GM23338 (cell line): ENCODE results near the gene TMEM144. TPM values are rescaled to one million over a fixed set of nuclear protein-coding genes. Genes with fewer than 3 reads are reported as not detected.

Experiments used
- ATAC-seq: fragments of 200-7000 bp; cut with Tn5 transposase; 3 replicates; pipeline ENCODE4 v1.9.1; 2020
- DNase-seq: peaks from one replicate; pipeline ENCODE4 v3.0.0-alpha.2; 2015; ENCODE audit warnings: low spot score
- H2AFZ ChIP-seq: fragments of 200-600 bp; sonication (generic); 2 replicates; pipeline ENCODE4 v1.8.0; 2016; ENCODE audit warnings: antibody characterized with exemption, mild to moderate bottlenecking, moderate library complexity
- H3F3A ChIP-seq: fragments of 200-600 bp; sonication (generic); replicated peaks from 2 replicates; pipeline ENCODE4 v1.8.0; 2017; ENCODE audit warnings: antibody characterized with exemption, mixed run types, low read depth
- H3K27ac ChIP-seq: fragments of 200-600 bp; sonication (generic); 2 replicates; pipeline ENCODE4 v1.6.1; 2016; ENCODE audit warnings: low read depth
- H3K27me3 ChIP-seq: fragments of 200-600 bp; sonication (generic); 2 replicates; pipeline ENCODE4 v1.8.0; 2016; ENCODE audit warnings: mild to moderate bottlenecking, mixed run types, moderate library complexity; ENCODE audit not compliant: insufficient read depth
- H3K36me3 ChIP-seq: fragments of 200-600 bp; sonication (generic); 2 replicates; pipeline ENCODE4 v1.8.0; 2016; ENCODE audit warnings: mild to moderate bottlenecking; ENCODE audit not compliant: insufficient read depth
- H3K4me1 ChIP-seq: fragments of 200-600 bp; sonication (generic); 2 replicates; pipeline ENCODE4 v1.8.0; 2016; ENCODE audit warnings: mild to moderate bottlenecking, moderate library complexity; ENCODE audit not compliant: insufficient read depth
- H3K4me2 ChIP-seq: fragments of 200-600 bp; sonication (generic); 2 replicates; pipeline ENCODE4 v1.7.1; 2017; ENCODE audit warnings: mixed run types
- H3K4me3 ChIP-seq: fragments of 200-600 bp; sonication (generic); 2 replicates; pipeline ENCODE4 v1.6.1; 2016; ENCODE audit warnings: mixed run types
- H3K79me2 ChIP-seq: fragments of 200-600 bp; sonication (generic); replicated peaks from 2 replicates; pipeline ENCODE4 v1.8.0; 2017; ENCODE audit warnings: mild to moderate bottlenecking; ENCODE audit not compliant: insufficient read depth
- H3K9me2 ChIP-seq: fragments of 200-600 bp; sonication (generic); 2 replicates; pipeline ENCODE4 v1.8.0; 2017; ENCODE audit not compliant: insufficient read depth
- H4K20me1 ChIP-seq: fragments of 200-600 bp; sonication (generic); replicated peaks from 2 replicates; pipeline ENCODE4 v1.8.0; 2017; ENCODE audit warnings: mild to moderate bottlenecking; ENCODE audit not compliant: insufficient read depth
- H3K27ac Mint-ChIP-seq: 2 replicates; pipeline ENCODE4 v1.8.0; 2020; ENCODE audit warnings: inconsistent platforms, mild to moderate bottlenecking, moderate library complexity, mixed read lengths
- H3K27me3 Mint-ChIP-seq: 3 replicates; pipeline ENCODE4 v1.8.0; 2022; ENCODE audit warnings: low read depth, mild to moderate bottlenecking, moderate library complexity, mixed read lengths, inconsistent platforms; ENCODE audit not compliant: insufficient read depth, poor library complexity
- H3K36me3 Mint-ChIP-seq: 3 replicates; pipeline ENCODE4 v1.8.0; 2021; ENCODE audit warnings: low read depth, mild to moderate bottlenecking, inconsistent platforms, moderate library complexity, mixed read lengths
- H3K4me1 Mint-ChIP-seq: 3 replicates; pipeline ENCODE4 v1.8.0; 2020; ENCODE audit warnings: mild to moderate bottlenecking, inconsistent platforms, mixed read lengths
- H3K4me3 Mint-ChIP-seq: 3 replicates; pipeline ENCODE4 v1.8.0; 2021; ENCODE audit warnings: moderate library complexity, mild to moderate bottlenecking, inconsistent platforms, mixed read lengths
- H3K9me3 Mint-ChIP-seq: 3 replicates; pipeline ENCODE4 v1.8.0; 2020; ENCODE audit warnings: moderate library complexity, mild to moderate bottlenecking, inconsistent platforms, mixed read lengths
- CREB1 ChIP-seq: fragments of 250-450 bp; sonication (Bioruptor Pico); IDR thresholded peaks from 2 replicates; pipeline ENCODE4 v1.5.0; 2020; ENCODE audit warnings: low read depth, mild to moderate bottlenecking, moderate library complexity
- CTCF ChIP-seq, 2 experiments: fragments of 200-600 bp in 1 of 2; sonication (generic) in 1 of 2; conservative IDR thresholded peaks; 2 replicates each; pipeline versions ENCODE4 v1.5.1 to v1.6.1; 2016 to 2017; ENCODE audit warnings: antibody characterized with exemption in 2 of 2, low read depth in 2 of 2, mild to moderate bottlenecking in 2 of 2, moderate library complexity in 1 of 2
- EZH2 ChIP-seq: fragments of 200-600 bp; sonication (generic); IDR thresholded peaks from one replicate; pipeline ENCODE4 v1.8.0; 2017; ENCODE audit warnings: antibody characterized with exemption, mild to moderate bottlenecking, low read depth; ENCODE audit not compliant: unreplicated experiment
- EZH2phosphoT487 ChIP-seq: fragments of 200-600 bp; sonication (generic); IDR thresholded peaks from one replicate; pipeline ENCODE4 v1.8.1; 2018; ENCODE audit warnings: antibody characterized with exemption; ENCODE audit not compliant: unreplicated experiment
- JUNB ChIP-seq: IDR thresholded peaks from one replicate; pipeline ENCODE4 v1.6.1; 2016; ENCODE audit warnings: antibody characterized with exemption; ENCODE audit not compliant: unreplicated experiment
- NANOG ChIP-seq: IDR thresholded peaks from 2 replicates; pipeline ENCODE4 v1.6.1; 2016; ENCODE audit warnings: antibody characterized with exemption, borderline replicate concordance
- POLR2AphosphoS5 ChIP-seq: IDR thresholded peaks from 2 replicates; pipeline ENCODE4 v1.6.1; 2016; ENCODE audit warnings: antibody characterized with exemption, low read depth
- STAT1 ChIP-seq: IDR thresholded peaks from one replicate; pipeline ENCODE4 v1.6.1; 2016; ENCODE audit warnings: antibody characterized with exemption; ENCODE audit not compliant: unreplicated experiment
- ZNF114 ChIP-seq: fragments of 250-450 bp; sonication (Bioruptor Pico); IDR thresholded peaks from 2 replicates; pipeline ENCODE4 v1.5.0; 2020; ENCODE audit warnings: mild to moderate bottlenecking, moderate library complexity
- ZNF331 ChIP-seq: fragments of 250-450 bp; sonication (Bioruptor Pico); IDR thresholded peaks from 2 replicates; pipeline ENCODE4 v1.5.0; 2020; ENCODE audit warnings: low read depth, mild to moderate bottlenecking, moderate library complexity
- polyA plus RNA-seq: library from polyadenylated mRNA; unstranded; fragments of >200 nt; fragmentation: Nextera tagmentation; extraction: Ambion mirVana; gene quantifications from 2 replicates; pipeline ENCODE4 v1.2.1, GENCODE V29; 2016
- total RNA-seq: library from RNA; depleted of rRNA; stranded (reverse); fragments of >200 nt; shearing (Covaris generic); gene quantifications from 2 replicates; pipeline ENCODE4 v1.2.3, GENCODE V29; 2014
- TF ChIP-seq, protein P1 (sequence below): IDR thresholded peaks from one replicate; pipeline ENCODE4 v1.6.1; 2018; ENCODE audit warnings: antibody characterized with exemption; ENCODE audit not compliant: unreplicated experiment
- TF ChIP-seq, protein P2 (sequence below): IDR thresholded peaks from 2 replicates; pipeline ENCODE4 v1.6.1; 2016; ENCODE audit warnings: antibody characterized with exemption
- TF ChIP-seq, protein P3 (sequence below): fragments of 250-450 bp; sonication (Bioruptor Pico); IDR thresholded peaks from 2 replicates; pipeline ENCODE4 v1.5.0; 2020; ENCODE audit warnings: mild to moderate bottlenecking, moderate library complexity

TMEM144 gene
- total and polyA plus RNA-seq, 2 experiments from 2014 or later: 1.3 to 1.7 TPM

- no peak for DNase-seq
- no peak for ATAC-seq
- H3K4me1 ChIP-seq: no peaks in the 10 kb centered on the region
- H3K79me2 ChIP-seq: no peaks in the 10 kb centered on the region
- H3K4me3 ChIP-seq: no peak overlapping the region
- Mint-ChIP-seq H3K36me3 (peaks cover 30% of the 10 kb centered on the region), H3K27me3 (peaks cover 1% of the 10 kb centered on the region), H3K27ac (no peak overlapping the region), H3K4me1 (no peaks in the 10 kb centered on the region), H3K9me3 (peaks cover 51% of the 10 kb centered on the region), H3K4me3 (no peak overlapping the region)
- TF ChIP-seq ZNF331 (CRISPR knock-in tag) (no peak), CREB1 (CRISPR knock-in tag) (no peak), JUNB (no peak), CTCF (conservative IDR thresholded peaks at IDR 0.05; ENCODE audit: low read depth in 2 of 2) (no peak), POLR2AphosphoS5 (no peak), NANOG (no peak), EZH2 (no peak), STAT1 (no peak), EZH2phosphoT487 (no peak), ZNF114 (CRISPR knock-in tag) (no peak)
- TF ChIP-seq, protein P1, sequence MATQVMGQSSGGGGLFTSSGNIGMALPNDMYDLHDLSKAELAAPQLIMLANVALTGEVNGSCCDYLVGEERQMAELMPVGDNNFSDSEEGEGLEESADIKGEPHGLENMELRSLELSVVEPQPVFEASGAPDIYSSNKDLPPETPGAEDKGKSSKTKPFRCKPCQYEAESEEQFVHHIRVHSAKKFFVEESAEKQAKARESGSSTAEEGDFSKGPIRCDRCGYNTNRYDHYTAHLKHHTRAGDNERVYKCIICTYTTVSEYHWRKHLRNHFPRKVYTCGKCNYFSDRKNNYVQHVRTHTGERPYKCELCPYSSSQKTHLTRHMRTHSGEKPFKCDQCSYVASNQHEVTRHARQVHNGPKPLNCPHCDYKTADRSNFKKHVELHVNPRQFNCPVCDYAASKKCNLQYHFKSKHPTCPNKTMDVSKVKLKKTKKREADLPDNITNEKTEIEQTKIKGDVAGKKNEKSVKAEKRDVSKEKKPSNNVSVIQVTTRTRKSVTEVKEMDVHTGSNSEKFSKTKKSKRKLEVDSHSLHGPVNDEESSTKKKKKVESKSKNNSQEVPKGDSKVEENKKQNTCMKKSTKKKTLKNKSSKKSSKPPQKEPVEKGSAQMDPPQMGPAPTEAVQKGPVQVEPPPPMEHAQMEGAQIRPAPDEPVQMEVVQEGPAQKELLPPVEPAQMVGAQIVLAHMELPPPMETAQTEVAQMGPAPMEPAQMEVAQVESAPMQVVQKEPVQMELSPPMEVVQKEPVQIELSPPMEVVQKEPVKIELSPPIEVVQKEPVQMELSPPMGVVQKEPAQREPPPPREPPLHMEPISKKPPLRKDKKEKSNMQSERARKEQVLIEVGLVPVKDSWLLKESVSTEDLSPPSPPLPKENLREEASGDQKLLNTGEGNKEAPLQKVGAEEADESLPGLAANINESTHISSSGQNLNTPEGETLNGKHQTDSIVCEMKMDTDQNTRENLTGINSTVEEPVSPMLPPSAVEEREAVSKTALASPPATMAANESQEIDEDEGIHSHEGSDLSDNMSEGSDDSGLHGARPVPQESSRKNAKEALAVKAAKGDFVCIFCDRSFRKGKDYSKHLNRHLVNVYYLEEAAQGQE: no peak
- TF ChIP-seq, protein P2, sequence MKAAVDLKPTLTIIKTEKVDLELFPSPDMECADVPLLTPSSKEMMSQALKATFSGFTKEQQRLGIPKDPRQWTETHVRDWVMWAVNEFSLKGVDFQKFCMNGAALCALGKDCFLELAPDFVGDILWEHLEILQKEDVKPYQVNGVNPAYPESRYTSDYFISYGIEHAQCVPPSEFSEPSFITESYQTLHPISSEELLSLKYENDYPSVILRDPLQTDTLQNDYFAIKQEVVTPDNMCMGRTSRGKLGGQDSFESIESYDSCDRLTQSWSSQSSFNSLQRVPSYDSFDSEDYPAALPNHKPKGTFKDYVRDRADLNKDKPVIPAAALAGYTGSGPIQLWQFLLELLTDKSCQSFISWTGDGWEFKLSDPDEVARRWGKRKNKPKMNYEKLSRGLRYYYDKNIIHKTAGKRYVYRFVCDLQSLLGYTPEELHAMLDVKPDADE: no peak
- TF ChIP-seq, protein P3, sequence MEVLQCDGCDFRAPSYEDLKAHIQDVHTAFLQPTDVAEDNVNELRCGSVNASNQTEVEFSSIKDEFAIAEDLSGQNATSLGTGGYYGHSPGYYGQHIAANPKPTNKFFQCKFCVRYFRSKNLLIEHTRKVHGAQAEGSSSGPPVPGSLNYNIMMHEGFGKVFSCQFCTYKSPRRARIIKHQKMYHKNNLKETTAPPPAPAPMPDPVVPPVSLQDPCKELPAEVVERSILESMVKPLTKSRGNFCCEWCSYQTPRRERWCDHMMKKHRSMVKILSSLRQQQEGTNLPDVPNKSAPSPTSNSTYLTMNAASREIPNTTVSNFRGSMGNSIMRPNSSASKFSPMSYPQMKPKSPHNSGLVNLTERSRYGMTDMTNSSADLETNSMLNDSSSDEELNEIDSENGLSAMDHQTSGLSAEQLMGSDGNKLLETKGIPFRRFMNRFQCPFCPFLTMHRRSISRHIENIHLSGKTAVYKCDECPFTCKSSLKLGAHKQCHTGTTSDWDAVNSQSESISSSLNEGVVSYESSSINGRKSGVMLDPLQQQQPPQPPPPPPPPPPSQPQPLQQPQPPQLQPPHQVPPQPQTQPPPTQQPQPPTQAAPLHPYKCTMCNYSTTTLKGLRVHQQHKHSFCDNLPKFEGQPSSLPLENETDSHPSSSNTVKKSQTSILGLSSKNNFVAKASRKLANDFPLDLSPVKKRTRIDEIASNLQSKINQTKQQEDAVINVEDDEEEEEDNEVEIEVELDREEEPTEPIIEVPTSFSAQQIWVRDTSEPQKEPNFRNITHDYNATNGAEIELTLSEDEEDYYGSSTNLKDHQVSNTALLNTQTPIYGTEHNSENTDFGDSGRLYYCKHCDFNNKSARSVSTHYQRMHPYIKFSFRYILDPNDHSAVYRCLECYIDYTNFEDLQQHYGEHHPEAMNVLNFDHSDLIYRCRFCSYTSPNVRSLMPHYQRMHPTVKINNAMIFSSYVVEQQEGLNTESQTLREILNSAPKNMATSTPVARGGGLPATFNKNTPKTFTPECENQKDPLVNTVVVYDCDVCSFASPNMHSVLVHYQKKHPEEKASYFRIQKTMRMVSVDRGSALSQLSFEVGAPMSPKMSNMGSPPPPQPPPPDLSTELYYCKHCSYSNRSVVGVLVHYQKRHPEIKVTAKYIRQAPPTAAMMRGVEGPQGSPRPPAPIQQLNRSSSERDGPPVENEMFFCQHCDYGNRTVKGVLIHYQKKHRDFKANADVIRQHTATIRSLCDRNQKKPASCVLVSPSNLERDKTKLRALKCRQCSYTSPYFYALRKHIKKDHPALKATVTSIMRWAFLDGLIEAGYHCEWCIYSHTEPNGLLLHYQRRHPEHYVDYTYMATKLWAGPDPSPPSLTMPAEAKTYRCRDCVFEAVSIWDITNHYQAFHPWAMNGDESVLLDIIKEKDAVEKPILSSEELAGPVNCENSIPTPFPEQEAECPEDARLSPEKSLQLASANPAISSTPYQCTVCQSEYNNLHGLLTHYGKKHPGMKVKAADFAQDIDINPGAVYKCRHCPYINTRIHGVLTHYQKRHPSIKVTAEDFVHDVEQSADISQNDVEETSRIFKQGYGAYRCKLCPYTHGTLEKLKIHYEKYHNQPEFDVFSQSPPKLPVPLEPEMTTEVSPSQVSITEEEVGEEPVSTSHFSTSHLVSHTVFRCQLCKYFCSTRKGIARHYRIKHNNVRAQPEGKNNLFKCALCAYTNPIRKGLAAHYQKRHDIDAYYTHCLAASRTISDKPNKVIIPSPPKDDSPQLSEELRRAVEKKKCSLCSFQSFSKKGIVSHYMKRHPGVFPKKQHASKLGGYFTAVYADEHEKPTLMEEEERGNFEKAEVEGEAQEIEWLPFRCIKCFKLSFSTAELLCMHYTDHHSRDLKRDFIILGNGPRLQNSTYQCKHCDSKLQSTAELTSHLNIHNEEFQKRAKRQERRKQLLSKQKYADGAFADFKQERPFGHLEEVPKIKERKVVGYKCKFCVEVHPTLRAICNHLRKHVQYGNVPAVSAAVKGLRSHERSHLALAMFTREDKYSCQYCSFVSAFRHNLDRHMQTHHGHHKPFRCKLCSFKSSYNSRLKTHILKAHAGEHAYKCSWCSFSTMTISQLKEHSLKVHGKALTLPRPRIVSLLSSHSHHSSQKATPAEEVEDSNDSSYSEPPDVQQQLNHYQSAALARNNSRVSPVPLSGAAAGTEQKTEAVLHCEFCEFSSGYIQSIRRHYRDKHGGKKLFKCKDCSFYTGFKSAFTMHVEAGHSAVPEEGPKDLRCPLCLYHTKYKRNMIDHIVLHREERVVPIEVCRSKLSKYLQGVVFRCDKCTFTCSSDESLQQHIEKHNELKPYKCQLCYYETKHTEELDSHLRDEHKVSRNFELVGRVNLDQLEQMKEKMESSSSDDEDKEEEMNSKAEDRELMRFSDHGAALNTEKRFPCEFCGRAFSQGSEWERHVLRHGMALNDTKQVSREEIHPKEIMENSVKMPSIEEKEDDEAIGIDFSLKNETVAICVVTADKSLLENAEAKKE (CRISPR knock-in tag): no peak
- peaks cover 6% of the 10 kb centered on the region; the same call in 1 of the 2 replicates for H3K9me2 ChIP-seq
- no peak overlapping the region for H3K27ac ChIP-seq
- peaks cover 8% of the 10 kb centered on the region; the same call in 1 of the 2 replicates for H3K36me3 ChIP-seq
- H4K20me1 ChIP-seq: no peaks in the 10 kb centered on the region
- H2AFZ ChIP-seq: no peak overlapping the region
- no peaks in the 10 kb centered on the region for H3K27me3 ChIP-seq
- H3F3A ChIP-seq: no peaks in the 10 kb centered on the region
- no peak overlapping the region for H3K4me2 ChIP-seq
Observed at GRCh38 chr4:158295053-158295452, 84.8 kb downstream of the TMEM144 start.
